ENCODE results near the gene CFHR2. TPM values are rescaled to one million over a fixed set of nuclear protein-coding genes. Genes with fewer than 3 reads are reported as not detected.
A peak's percentile ranks its signal among the peaks of the same experiment; 100 is the strongest.
"Not testable (repeated sequence)": the region's sequence is repeated elsewhere in the genome, so short reads cannot be mapped to it uniquely, and the experiment has no call there.

CFHR2 gene
- total RNA-seq = not detected

DNA sequence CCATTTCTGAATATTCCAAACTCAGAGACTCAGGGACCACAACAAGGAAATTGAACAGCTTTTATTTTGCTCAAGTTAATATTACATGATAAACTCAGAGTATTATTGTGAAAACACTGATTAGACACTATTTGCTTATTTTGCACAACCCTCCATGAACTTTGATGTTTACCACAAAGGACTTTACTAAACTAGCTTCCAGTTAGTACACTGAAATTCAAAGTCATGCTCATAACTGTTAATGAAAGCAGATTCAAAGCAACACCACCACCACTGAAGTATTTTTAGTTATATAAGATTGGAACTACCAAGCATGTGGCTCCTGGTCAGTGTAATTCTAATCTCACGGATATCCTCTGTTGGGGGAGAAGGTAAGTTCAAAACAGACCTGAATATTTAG, at the start of gene CFHR2:
Gene CFHR2, plus strand, starts transcription at position 171 of the 400 bp plus-strand sequence. Its CDS starts 143 bp downstream, at position 314.
- H3K27ac ChIP-seq; H3K9me3 ChIP-seq; intact Hi-C loops (cut with DNase I); DNase-seq (ENCODE audit: low spot score); H3K27me3 ChIP-seq (replicated peaks; ENCODE audit: insufficient read depth); H3K4me3 ChIP-seq; H3K36me3 ChIP-seq; H3K4me1 ChIP-seq (replicated peaks): not testable (repeated sequence)
- no CpG with 5 or more reads among the region's 1 CpG for whole genome bisulfite sequencing

DNA sequence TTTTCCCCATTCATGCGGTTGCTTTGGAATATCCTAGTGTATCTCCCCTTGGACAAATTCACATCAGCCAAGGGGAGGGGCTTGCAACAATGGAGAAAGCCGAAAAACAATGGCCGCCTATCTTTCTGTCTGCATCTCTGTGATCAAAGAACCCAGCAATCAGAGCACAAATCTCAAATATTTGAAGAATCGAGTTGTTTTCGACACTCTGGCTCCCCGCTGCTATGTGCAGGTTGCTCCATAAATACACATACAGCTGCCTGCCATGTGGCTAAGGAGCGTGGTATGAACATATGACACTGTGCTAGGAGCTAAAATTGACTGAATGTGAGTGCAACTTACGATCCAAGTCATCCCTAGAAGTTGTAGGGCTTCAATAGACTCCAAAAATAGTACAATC, 47.2 kb upstream of the CFHR2 start:
- no peaks in the 10 kb centered on the region for H3K9me3 ChIP-seq
- H3K36me3 ChIP-seq = no peaks in the 10 kb centered on the region
- TF ChIP-seq POLR2AphosphoS5 (IDR thresholded peaks at IDR 0.05) (no peak), POLR2A (IDR thresholded peaks at IDR 0.05) (no peak)
- TF ChIP-seq, protein P1, sequence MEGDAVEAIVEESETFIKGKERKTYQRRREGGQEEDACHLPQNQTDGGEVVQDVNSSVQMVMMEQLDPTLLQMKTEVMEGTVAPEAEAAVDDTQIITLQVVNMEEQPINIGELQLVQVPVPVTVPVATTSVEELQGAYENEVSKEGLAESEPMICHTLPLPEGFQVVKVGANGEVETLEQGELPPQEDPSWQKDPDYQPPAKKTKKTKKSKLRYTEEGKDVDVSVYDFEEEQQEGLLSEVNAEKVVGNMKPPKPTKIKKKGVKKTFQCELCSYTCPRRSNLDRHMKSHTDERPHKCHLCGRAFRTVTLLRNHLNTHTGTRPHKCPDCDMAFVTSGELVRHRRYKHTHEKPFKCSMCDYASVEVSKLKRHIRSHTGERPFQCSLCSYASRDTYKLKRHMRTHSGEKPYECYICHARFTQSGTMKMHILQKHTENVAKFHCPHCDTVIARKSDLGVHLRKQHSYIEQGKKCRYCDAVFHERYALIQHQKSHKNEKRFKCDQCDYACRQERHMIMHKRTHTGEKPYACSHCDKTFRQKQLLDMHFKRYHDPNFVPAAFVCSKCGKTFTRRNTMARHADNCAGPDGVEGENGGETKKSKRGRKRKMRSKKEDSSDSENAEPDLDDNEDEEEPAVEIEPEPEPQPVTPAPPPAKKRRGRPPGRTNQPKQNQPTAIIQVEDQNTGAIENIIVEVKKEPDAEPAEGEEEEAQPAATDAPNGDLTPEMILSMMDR (IDR thresholded peaks at IDR 0.05) = no peak
- intact Hi-C loops (cut with DNase I) = no loop called here
- H3K27ac ChIP-seq = no peak overlapping the region
- WGBS = 58% methylated on average over 8 of the region's 8 CpGs
- no peak for DNase-seq (ENCODE audit: low spot score)
- no peaks in the 10 kb centered on the region for H3K27me3 ChIP-seq (replicated peaks; ENCODE audit: insufficient read depth)
- no peaks in the 10 kb centered on the region for H3K4me1 ChIP-seq (replicated peaks)
- no peak overlapping the region for H3K4me3 ChIP-seq

DNA sequence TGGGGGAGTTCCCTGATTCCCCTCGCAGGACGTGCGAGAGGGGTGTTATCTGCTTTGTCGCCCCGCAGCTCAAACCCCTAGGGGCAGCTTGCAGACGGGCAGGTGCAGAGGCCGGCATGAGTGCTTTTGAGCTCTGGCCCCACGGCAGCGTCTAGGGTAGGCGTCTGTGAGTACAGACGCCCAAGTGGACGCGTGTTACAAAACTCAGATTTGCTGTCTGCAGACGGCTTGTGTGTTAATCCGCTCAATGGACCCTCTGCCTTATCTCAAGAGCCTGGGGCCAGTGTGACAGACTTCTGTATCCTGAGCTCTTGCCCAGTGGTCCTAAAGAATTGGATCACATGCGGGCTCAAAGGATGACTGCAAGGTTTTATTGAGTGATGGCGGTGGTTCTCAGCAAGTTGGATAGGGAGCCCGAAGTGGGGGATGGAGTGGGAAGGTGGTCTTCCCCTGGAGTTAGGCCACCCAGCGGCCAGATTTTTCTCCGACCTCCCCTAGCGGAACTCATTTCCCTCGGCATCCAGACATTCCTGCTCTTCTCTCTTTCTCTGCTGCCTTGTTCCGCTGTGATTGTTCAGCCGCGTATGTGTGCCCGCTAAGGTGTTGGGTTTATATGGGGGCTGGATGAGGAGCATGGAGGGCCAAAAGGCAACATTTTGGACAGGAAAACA, 46.2 kb upstream of the CFHR2 start:
- Histone ChIP-seq H3K4me1 (replicated peaks) (no peaks in the 10 kb centered on the region), H3K36me3 (no peaks in the 10 kb centered on the region), H3K4me3 (no peak overlapping the region), H3K27ac (no peak overlapping the region), H3K9me3 (no peaks in the 10 kb centered on the region), H3K27me3 (replicated peaks; ENCODE audit: insufficient read depth) (no peaks in the 10 kb centered on the region)
- no peak for DNase-seq (ENCODE audit: low spot score)
- intact Hi-C loops (cut with DNase I) = no loop called here
- 36% methylated on average over 26 of the region's 26 CpGs for WGBS
- no peak for TF ChIP-seq POLR2AphosphoS5 (IDR thresholded peaks at IDR 0.05)
- TF ChIP-seq POLR2A (IDR thresholded peaks at IDR 0.05) = no peak
- TF ChIP-seq, protein P1 (IDR thresholded peaks at IDR 0.05) = no peak

DNA sequence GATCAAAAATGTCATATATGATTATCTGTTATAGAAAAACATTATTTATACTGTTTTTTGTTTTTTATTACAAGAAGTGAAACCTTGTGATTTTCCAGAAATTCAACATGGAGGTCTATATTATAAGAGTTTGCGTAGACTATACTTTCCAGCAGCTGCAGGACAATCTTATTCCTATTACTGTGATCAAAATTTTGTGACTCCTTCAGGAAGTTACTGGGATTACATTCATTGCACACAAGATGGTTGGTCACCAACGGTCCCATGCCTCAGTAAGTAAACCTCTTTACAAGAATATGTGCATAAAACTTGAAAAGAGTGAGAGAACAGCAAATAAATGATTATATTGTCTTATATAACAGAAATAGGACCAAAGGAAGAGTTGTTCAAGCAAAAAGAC, 41.2 kb upstream of the CFHR2 start:
- Histone ChIP-seq H3K27ac (no peak overlapping the region), H3K27me3 (replicated peaks; ENCODE audit: insufficient read depth) (no peaks in the 10 kb centered on the region), H3K9me3 (no peaks in the 10 kb centered on the region), H3K4me1 (replicated peaks) (no peaks in the 10 kb centered on the region), H3K36me3 (no peaks in the 10 kb centered on the region), H3K4me3 (no peak overlapping the region)
- intact Hi-C loops (cut with DNase I) = no loop called here
- 67% methylated on average over 2 of the region's 2 CpGs for WGBS
- DNase-seq (ENCODE audit: low spot score) = no peak
- TF ChIP-seq, protein P1 (IDR thresholded peaks at IDR 0.05) = no peak
- TF ChIP-seq POLR2AphosphoS5 (IDR thresholded peaks at IDR 0.05) (no peak), POLR2A (IDR thresholded peaks at IDR 0.05) (no peak)

DNA sequence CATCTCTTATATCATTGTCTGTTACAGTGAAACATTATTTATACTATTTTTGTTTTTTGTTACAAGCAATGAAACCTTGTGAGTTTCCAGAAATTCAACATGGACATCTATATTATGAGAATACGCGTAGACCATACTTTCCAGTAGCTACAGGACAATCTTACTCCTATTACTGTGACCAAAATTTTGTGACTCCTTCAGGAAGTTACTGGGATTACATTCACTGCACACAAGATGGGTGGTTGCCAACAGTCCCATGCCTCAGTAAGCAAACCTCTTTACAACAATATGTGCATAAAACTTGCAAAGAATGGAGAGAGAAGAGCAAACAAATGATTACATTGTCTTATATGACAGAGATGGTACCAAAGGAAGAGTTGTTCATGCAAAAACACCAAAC, 33.3 kb upstream of the CFHR2 start:
- Histone ChIP-seq H3K9me3 (no peaks in the 10 kb centered on the region), H3K4me3 (no peak overlapping the region), H3K36me3 (no peaks in the 10 kb centered on the region), H3K27ac (no peak overlapping the region), H3K27me3 (replicated peaks; ENCODE audit: insufficient read depth) (no peaks in the 10 kb centered on the region), H3K4me1 (replicated peaks) (no peaks in the 10 kb centered on the region)
- TF ChIP-seq POLR2A (IDR thresholded peaks at IDR 0.05) = no peak
- TF ChIP-seq, protein P1 (IDR thresholded peaks at IDR 0.05) = peak in 1 of 4 experiments; percentile 7
- TF ChIP-seq POLR2AphosphoS5 (IDR thresholded peaks at IDR 0.05) = no peak
- WGBS = over 99% methylated on average over 2 of the region's 2 CpGs
- intact Hi-C loops (cut with DNase I) = no loop called here
- no peak for DNase-seq (ENCODE audit: low spot score)

DNA sequence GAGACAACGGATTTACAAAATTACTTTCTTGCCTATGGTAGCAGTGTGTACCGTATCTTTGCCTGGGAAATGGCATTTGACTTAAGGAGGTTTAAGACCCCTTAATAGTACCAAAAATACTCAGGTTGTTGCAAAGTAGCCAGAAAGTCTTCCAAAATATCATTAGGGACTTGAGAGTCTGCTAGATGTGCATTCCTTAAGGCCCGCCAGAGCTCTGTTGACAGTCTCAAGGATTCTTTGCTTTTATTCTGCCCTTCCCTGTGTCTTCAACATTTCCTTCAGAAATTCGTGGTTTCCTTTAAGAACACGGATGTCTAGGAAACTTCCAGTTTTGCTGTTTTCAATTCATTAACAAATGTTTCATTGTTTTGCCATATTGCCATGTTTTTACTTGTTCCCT, 31.3 kb upstream of the CFHR2 start:
- intact Hi-C loops (cut with DNase I); H3K27ac ChIP-seq; H3K4me1 ChIP-seq (replicated peaks); H3K27me3 ChIP-seq (replicated peaks; ENCODE audit: insufficient read depth); H3K4me3 ChIP-seq; H3K9me3 ChIP-seq; H3K36me3 ChIP-seq; DNase-seq (ENCODE audit: low spot score): not testable (repeated sequence)
- WGBS = 50% methylated on average over 5 of the region's 5 CpGs

DNA sequence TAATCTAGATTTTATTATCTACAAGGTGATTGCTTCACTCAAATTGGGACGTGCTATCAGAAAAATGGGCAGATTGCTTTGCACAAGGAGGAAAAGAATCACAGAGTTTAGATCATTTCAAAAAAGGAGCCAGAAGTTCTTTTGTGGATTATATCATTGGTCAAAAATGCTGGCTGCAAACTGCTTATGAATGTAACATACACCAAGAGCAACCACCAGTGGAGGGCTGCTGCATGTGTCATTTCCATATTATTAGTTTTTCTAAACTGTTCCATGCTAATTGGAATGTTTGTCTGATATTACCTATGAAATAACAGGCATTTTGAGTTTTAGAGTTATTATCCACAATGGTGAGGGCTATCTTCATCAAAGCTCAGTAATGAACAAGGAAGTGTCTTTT, 16.7 kb upstream of the CFHR2 start:
- H3K36me3 ChIP-seq; intact Hi-C loops (cut with DNase I); H3K27ac ChIP-seq; H3K27me3 ChIP-seq (replicated peaks; ENCODE audit: insufficient read depth); DNase-seq (ENCODE audit: low spot score); H3K4me3 ChIP-seq; H3K9me3 ChIP-seq; H3K4me1 ChIP-seq (replicated peaks): not testable (repeated sequence)
- WGBS = 84% methylated on average over 1 of the region's 1 CpG

DNA sequence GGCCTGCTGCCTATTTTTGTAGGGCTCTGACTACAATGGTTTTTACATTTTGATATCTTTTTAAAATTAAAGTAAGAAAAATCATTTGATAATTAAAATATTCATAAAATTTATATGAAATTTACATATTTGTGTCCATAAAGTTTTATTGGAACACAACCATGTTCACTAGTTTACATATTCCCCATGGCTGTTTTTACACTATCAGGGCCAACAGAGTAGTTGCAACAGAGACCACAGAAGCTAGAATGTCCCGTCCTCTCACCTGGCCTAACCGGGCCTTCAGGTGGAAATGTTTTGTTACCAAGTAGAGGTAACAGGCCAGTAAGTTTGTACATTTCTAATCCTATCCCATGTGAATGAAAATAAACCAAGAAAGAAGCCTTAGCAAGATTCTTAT, 10.7 kb upstream of the CFHR2 start:
- H3K4me1 ChIP-seq (replicated peaks); H3K27ac ChIP-seq; H3K4me3 ChIP-seq; H3K36me3 ChIP-seq; H3K9me3 ChIP-seq; H3K27me3 ChIP-seq (replicated peaks; ENCODE audit: insufficient read depth); DNase-seq (ENCODE audit: low spot score); intact Hi-C loops (cut with DNase I): not testable (repeated sequence)
- WGBS = 83% methylated on average over 2 of the region's 2 CpGs
